ENCODE results near the gene RCN1.

DNA sequence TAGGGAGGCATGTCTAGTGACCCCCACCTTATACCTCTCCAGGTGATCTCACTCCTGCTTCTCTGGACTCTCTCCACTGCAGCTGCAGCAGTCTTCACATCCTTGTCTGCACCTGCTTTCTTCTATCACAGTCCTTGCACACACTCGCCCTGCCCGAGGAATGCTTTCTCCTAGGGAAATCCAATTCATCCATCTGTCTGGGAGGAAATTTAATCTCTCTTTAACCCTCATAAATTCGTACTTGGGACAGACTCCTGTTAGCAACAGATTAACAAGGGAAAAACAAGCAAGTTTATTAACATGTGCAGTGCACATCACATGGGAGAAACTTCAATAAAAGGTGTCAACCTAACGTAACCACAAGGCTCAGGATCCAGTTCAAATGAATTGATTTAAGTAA lies 11.3 kb upstream of the RCN1 start:
- TF ChIP-seq, protein P1, sequence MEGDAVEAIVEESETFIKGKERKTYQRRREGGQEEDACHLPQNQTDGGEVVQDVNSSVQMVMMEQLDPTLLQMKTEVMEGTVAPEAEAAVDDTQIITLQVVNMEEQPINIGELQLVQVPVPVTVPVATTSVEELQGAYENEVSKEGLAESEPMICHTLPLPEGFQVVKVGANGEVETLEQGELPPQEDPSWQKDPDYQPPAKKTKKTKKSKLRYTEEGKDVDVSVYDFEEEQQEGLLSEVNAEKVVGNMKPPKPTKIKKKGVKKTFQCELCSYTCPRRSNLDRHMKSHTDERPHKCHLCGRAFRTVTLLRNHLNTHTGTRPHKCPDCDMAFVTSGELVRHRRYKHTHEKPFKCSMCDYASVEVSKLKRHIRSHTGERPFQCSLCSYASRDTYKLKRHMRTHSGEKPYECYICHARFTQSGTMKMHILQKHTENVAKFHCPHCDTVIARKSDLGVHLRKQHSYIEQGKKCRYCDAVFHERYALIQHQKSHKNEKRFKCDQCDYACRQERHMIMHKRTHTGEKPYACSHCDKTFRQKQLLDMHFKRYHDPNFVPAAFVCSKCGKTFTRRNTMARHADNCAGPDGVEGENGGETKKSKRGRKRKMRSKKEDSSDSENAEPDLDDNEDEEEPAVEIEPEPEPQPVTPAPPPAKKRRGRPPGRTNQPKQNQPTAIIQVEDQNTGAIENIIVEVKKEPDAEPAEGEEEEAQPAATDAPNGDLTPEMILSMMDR (IDR thresholded peaks at IDR 0.05; ENCODE audit: low read depth, low read length, missing input control): no peak
- TF ChIP-seq GABPA (IDR thresholded peaks at IDR 0.05 in 1 of 2, conservative IDR thresholded peaks at IDR 0.05 in 1 of 2) (no peak), TAF1 (conservative IDR thresholded peaks at IDR 0.05) (no peak), RXRA (IDR thresholded peaks at IDR 0.05) (no peak), SP1 (IDR thresholded peaks at IDR 0.05) (no peak), NR2F2 (IDR thresholded peaks at IDR 0.05) (no peak), YY1 (IDR thresholded peaks at IDR 0.05) (no peak), FOXA1 (IDR thresholded peaks at IDR 0.05) (no peak), EGR1 (IDR thresholded peaks at IDR 0.05; ENCODE audit: low read depth in 2 of 2) (no peak), HNF4A (conservative IDR thresholded peaks at IDR 0.05) (no peak)
- TF ChIP-seq, protein P2, sequence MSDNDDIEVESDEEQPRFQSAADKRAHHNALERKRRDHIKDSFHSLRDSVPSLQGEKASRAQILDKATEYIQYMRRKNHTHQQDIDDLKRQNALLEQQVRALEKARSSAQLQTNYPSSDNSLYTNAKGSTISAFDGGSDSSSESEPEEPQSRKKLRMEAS (IDR thresholded peaks at IDR 0.05): no peak
- TF ChIP-seq, protein P3, sequence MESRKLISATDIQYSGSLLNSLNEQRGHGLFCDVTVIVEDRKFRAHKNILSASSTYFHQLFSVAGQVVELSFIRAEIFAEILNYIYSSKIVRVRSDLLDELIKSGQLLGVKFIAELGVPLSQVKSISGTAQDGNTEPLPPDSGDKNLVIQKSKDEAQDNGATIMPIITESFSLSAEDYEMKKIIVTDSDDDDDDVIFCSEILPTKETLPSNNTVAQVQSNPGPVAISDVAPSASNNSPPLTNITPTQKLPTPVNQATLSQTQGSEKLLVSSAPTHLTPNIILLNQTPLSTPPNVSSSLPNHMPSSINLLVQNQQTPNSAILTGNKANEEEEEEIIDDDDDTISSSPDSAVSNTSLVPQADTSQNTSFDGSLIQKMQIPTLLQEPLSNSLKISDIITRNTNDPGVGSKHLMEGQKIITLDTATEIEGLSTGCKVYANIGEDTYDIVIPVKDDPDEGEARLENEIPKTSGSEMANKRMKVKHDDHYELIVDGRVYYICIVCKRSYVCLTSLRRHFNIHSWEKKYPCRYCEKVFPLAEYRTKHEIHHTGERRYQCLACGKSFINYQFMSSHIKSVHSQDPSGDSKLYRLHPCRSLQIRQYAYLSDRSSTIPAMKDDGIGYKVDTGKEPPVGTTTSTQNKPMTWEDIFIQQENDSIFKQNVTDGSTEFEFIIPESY (IDR thresholded peaks at IDR 0.05): no peak
- TF ChIP-seq, protein P4, sequence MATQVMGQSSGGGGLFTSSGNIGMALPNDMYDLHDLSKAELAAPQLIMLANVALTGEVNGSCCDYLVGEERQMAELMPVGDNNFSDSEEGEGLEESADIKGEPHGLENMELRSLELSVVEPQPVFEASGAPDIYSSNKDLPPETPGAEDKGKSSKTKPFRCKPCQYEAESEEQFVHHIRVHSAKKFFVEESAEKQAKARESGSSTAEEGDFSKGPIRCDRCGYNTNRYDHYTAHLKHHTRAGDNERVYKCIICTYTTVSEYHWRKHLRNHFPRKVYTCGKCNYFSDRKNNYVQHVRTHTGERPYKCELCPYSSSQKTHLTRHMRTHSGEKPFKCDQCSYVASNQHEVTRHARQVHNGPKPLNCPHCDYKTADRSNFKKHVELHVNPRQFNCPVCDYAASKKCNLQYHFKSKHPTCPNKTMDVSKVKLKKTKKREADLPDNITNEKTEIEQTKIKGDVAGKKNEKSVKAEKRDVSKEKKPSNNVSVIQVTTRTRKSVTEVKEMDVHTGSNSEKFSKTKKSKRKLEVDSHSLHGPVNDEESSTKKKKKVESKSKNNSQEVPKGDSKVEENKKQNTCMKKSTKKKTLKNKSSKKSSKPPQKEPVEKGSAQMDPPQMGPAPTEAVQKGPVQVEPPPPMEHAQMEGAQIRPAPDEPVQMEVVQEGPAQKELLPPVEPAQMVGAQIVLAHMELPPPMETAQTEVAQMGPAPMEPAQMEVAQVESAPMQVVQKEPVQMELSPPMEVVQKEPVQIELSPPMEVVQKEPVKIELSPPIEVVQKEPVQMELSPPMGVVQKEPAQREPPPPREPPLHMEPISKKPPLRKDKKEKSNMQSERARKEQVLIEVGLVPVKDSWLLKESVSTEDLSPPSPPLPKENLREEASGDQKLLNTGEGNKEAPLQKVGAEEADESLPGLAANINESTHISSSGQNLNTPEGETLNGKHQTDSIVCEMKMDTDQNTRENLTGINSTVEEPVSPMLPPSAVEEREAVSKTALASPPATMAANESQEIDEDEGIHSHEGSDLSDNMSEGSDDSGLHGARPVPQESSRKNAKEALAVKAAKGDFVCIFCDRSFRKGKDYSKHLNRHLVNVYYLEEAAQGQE (IDR thresholded peaks at IDR 0.05): no peak
- TF ChIP-seq, protein P5, sequence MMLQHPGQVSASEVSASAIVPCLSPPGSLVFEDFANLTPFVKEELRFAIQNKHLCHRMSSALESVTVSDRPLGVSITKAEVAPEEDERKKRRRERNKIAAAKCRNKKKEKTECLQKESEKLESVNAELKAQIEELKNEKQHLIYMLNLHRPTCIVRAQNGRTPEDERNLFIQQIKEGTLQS (IDR thresholded peaks at IDR 0.05): no peak
